SIG-M5 (cell line): ENCODE measurements around the gene CAMK1D.

Experiments
- DNase-seq: peaks from one replicate; lab custom pipeline; 2025; lab: John Stamatoyannopoulos, UW

CAMK1D gene

GRCh38 chr10:12769323-12770044 is 420.1 kb downstream of the CAMK1D start:
- no peak for DNase-seq

GRCh38 chr10:12771981-12772760 is 422.8 kb downstream of the CAMK1D start:
- no peak for DNase-seq

- no peak for DNase-seq
Observed at GRCh38 chr10:12772797-12773587, 423.6 kb downstream of the CAMK1D start.

DNA sequence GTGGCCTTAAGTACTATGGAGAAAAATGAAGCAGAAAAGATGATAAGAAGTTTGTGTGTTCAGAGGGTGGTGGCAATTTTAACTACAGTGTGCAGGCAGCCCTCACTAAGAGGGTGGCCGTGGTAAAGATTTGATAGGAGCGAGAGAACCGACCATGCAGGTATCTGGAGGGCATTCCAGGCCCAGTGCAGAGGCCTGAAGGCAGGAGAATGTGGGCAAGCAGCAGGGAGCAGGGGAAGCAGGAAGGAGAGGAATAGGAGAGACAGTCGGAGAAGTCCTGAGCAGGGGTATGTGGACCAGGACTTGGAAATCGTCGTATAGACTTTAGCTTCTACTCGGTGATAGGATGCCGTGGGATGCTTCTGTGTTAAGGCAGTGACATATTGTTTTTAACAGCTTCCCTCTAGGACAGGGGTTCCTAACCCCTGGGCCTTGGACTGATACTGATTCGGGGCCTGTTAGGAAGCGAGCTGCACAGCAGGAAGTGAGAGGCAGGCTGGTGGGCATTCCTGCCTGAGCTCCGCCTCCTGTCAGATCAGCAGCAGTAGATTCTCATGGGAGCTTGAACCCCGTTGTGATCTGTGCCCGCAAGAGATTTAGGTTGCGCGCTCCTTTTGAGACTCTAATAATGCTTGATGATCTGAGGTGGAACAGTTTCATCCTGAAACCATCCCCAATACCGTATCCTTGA is 425.0 kb downstream of the CAMK1D start:
- DNase-seq = no peak

GRCh38 chr10:12777840-12778585 is 428.7 kb downstream of the CAMK1D start:
- DNase-seq = no peak

DNA sequence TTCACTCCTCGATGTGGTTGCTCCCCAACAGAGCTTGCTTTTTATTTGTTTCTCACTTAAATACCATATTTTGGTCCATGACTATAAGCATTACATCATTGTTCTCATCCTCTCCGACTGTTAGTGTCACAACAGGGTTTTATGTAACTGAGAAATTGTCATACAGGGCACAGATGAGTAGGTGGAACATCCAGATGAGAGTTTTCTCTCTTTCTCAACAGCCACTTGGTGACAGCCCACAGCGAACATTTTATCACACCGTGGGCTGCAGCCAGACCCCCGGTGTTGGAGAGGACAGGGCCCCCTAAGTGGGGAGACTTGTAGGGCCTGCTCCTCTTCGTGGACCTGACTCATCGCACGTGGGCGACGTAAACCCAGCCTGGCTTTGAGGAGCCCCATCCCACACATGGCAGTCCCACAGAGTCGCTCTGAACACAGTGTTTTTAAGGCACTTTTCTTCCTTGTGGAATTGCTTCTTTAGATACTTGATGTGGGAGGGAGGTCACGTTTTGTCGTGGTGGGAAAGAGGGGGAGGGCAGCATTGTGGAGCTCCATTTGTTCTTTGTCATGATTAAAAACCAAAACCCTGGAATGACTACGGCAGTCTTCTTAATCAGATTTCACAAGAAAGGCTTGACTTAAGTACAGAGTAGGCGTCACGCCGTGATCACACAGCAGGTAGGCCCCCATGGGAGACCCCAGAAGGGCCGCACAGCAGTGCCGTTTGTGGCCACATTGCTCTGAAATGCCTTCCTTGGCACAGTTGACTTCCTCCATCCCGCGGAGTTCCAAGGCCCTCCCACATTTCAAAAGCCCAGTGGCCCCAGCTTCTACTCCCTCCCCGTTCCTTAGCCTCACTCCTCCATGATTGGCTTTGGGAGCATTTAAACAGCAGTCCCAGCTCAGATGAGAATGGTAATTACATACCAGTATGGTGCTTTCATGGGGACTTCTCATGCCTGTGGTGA is 431.6 kb downstream of the CAMK1D start:
- no peak for DNase-seq

DNA sequence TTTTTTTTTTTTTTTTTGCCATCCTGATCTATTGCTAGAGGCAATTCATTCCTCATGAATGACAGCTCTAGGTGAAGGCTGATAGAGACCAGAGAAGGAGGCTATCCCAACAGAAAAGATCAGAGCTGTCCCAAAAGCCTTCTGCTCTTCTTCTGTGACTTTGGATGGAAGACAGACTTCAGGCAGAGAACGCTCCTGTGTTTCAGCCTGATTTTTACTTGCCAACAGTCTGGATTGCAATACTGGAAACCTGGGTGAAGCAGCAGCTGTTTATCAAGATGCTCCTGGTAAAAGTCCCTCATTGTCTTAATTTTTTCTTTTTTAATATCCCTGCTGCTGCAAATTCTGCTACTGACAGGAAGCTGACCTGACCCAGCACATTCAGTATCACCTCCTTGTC is 432.6 kb downstream of the CAMK1D start:
- DNase-seq = no peak

DNA sequence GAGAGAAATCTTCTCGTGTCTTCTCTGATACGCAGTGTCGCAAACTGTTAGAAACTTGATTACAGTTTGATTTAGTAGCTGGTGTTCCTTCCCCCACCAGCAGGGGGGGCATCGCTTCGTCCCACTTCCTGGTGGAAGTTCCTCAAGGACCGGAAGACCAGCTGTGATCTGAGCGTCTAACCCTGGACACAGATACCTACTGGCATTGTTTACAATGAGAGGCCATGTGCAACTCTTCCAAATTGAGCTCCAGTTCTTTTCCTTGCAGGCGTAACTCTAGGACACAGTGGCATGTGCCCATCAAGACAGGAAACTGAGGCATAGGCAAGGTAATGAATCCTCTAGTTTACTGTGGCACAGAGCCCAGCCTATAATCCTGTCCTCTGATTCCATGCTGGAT is 433.2 kb downstream of the CAMK1D start:
- DNase-seq = no peak

DNA sequence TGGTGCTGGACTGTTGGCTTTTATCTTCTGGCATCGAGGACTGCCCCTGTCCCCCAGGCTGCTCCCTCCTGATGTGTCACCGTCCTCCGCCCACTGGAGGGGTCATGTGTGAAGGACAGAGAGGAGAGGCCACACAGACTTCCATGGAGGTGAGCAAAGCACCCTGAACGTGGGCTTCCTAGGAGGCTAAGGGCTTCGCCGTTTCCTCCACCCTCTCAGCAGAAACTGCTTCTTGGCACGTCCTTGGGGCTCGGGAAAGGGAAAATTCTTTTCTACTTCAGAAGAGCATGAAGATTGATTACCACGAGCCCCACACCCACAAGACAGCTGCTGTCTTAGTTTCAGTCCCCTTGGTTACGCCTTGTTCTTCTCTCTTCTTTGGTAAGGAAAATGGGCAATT is 433.9 kb downstream of the CAMK1D start:
- no peak for DNase-seq

- no peak for DNase-seq
Observed at GRCh38 chr10:12784646-12785045, 435.3 kb downstream of the CAMK1D start.

DNA sequence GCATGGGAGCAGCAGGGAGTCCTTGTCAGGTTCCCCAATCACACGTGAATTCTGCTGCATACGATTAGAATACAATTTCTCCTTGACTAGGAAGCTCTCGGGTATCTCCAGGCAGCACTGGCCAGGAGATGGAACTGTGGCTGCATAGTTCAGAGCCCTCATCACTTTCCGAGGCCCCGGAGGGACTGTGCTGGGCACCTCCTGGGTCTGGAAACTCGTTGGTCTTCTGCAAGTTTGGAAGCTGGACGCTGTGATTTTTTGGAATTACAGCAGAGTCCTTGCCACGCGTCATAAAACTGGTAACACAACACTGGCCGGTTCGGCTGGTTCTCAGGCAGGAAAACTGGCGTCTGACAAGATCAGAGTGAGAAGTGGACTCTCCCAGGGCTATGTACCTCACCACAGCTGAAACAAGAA is 436.1 kb downstream of the CAMK1D start:
- DNase-seq = no peak

DNA sequence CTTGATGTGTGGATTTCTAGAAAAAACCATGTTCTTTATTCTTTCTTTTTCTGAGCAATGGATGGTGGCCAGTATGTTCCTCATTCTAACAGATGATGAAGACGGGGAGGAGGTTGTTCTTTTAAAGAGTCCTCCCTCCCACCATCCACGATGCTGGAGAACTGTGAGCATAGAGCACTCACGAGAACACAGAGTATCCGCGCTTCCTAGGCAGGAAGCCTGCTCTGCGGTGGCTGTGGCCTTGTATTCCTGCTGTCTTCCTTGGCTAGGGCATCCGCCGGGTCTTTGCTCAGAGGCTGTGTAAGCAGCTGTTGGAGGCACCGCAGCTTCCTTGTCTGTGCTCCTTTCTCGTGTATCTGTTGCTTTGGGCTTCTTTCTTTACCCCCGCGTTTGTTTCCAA is 437.9 kb downstream of the CAMK1D start:
- DNase-seq = no peak

GRCh38 chr10:12788277-12788676 is 438.9 kb downstream of the CAMK1D start:
- DNase-seq = no peak

DNA sequence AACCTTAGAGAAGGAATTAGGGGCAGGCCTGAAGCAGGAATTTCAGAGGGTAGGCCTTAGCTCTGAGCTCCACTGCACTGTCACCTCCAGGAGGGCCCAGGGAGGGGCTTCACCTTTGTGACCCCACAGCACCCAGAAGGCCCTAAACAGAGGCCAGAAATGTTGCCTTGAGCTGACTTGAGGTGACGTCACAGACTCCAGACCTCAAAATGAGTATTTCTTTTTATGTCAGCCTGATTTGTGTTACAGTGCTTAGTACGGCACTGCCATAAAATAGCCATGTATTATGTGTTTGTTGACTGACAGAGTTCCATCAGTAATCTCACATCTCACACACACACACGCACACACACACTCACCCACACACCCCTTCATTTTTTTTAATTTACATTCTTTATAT is 440.9 kb downstream of the CAMK1D start:
- no peak for DNase-seq

DNA sequence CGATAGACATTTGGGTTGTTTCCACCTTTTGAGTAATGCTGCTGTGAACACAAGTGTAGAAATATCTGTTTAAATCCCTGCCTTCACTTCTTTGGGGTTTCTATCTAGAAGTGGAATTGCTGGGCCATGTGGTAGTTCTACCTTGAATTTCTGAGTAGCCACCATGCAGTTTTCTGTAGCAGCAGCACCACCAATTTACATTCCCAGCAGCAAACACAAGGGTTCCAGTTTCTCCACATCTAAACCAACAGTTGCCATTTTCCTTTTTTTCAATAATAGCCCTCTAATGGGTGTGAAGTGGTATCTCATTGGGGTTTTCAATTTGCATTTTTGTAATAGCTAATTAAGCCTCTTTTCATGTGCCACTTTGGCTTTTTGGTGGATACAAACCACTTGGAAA is 442.4 kb downstream of the CAMK1D start:
- DNase-seq = no peak

DNA sequence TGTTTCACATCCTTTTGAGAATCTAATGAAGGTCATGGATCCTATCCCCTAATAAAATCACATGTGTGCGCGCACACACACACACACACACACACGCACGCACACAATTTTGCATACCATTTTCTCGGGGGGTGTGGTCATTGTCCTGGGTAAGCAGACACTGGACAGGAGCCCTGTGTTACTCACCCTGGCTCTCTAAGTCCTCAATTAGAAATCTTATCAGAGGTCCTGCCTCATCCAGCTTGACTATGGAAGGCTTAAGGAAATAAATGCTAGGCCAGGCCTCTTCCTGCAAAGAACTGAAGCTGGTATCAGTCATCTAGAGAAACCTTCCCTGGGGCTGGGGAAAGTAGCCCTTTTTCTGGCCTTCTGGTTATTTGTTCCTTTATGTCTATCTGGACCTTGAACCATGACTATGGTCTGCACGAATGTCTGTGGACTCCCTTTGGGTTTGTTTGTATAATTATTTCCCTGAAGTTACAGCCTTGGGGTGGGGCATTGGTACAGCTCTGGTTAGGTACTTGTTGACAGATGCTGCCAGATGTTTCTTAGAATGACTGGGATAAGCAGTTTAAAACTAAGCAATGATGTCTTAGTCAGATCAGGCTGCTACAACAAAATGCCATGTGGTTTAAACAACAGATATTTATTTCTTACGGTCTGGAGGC is 443.7 kb downstream of the CAMK1D start:
- DNase-seq = no peak

DNA sequence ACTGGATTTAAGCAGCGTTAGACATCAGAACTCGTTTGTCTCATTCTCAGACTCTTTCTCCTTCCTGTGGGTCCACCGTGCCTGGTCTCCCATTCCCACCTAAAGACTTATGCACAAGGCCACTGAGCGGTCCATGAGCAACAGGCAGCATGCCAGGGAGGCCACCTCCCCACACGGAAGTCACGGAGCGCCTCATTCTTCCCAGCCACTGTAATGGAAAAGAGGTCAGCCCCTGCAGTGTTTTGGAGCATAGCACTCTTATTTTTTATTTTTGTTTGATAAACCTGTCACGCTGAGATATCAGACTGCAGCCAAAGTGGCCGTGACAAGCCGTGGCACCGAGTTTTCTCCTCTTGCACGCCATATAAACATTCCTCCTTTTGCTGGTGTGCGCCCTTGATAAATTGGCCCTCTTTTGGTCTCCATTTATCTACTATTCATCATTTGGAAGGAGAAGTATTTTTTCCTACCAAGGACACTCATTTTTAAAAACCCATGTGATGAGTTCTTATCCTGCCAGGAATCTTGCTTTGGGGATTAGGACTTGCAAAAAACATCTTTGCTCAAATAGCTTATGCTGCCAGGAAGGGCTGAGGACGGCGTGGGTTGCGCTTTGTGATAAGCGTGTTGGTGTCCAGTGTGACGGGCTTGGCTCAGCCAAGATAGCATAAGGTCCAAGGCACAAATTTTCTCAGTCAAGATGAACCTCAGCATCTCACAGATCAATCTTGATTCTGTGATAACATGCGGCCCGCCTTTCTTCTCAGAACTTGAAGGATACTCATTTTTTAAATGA is 446.2 kb downstream of the CAMK1D start:
- DNase-seq = no peak

DNA sequence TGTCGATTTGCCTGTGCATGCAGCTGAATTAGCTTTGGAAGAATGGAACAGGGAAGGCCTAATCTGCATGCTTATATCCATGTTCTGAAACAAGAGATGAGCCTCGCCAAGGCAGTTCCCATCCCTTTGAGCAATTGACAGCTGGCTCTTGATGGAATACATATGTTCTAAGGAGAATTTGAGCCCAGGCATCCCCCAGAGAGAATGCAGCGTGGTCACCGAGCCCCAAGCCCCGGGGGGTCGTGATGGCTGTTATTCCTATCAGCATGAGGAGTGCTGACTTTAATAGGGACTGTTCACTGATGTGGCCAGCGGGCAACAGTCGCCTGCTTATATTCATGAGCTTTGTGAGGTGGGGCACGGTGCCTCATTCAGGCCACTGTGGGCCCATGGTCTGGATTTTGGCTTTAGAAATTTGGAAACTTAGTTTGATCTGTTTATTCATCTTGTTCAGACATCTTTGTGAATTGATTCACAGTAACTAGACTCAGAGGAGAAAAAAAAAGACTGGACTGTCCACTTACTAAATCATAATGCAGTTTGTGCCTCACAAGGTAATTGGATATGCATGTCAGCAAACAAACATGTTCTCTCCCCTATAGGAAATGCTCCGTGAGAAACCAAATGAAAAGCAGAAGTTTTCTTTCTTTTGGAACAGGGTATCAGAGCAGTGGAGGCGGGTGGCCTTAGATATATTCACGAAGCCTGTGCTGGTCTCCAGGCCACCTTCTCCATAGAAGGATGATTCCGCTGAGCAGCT is 447.2 kb downstream of the CAMK1D start:
- no peak for DNase-seq
